Measurements from ENCODE around the gene PWWP2B.

DNA sequence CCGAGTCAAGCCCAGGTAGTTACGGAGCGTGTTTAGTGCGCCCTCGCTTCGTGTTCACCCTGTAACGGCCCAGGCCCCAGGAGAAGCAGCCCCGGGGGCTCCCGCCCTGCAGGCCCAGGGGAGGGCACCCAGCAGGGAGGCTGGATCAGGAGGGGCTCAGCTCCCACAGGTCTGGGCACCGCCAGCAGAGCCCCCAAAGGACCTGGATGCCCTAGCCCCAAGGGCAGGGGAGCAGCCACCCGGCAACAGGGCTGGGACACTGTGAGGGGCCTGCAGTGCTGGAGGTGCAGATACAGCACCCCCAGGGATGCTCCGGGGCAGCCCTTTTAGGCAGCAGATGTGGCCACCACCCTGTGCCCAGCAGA is 35.2 kb downstream of the PWWP2B start:
- TF ChIP-seq SUZ12 (IDR thresholded peaks at IDR 0.05) (no peak), FOXM1 (IDR thresholded peaks at IDR 0.05; ENCODE audit: borderline replicate concordance) (no peak), BHLHE40 (IDR thresholded peaks at IDR 0.05; ENCODE audit: borderline replicate concordance) (no peak), CTBP1 (IDR thresholded peaks at IDR 0.05; ENCODE audit: borderline replicate concordance) (no peak), NFRKB (IDR thresholded peaks at IDR 0.05) (no peak), ELF4 (IDR thresholded peaks at IDR 0.05) (no peak), SP1 (IDR thresholded peaks at IDR 0.05) (no peak), ZNF384 (IDR thresholded peaks at IDR 0.05) (no peak), TARDBP (IDR thresholded peaks at IDR 0.05) (no peak), ARNT (IDR thresholded peaks at IDR 0.05) (no peak)

All from HEK293T (cell line).